Ishikawa (cell line): ENCODE measurements around the gene PLEKHA1.

Experiments used
- CEBPB ChIP-seq: IDR thresholded peaks from 2 replicates; pipeline ENCODE4 v1.6.1; 2012
- CREB1 ChIP-seq: IDR thresholded peaks from 2 replicates; pipeline ENCODE4 v1.6.1; 2012; ENCODE audit warnings: low read depth
- EGR1 ChIP-seq: IDR thresholded peaks from 2 replicates; pipeline ENCODE4 v1.6.1; 2012
- EP300 ChIP-seq: IDR thresholded peaks from 2 replicates; pipeline ENCODE4 v1.6.1; 2012; ENCODE audit warnings: borderline replicate concordance
- FOXM1 ChIP-seq: IDR thresholded peaks from 2 replicates; pipeline ENCODE4 v1.6.1; 2012; ENCODE audit warnings: low read depth, borderline replicate concordance
- MAX ChIP-seq: IDR thresholded peaks from 2 replicates; pipeline ENCODE4 v1.6.1; 2012
- NFIC ChIP-seq: IDR thresholded peaks from 2 replicates; pipeline ENCODE4 v1.6.1; 2012
- RAD21 ChIP-seq: IDR thresholded peaks from 2 replicates; pipeline ENCODE4 v1.6.1; 2012; ENCODE audit warnings: low read depth
- TAF1 ChIP-seq: IDR thresholded peaks from 2 replicates; pipeline ENCODE4 v1.6.1; 2012; ENCODE audit warnings: low read depth, mild to moderate bottlenecking
- TCF12 ChIP-seq: IDR thresholded peaks from 2 replicates; pipeline ENCODE4 v1.6.1; 2012; ENCODE audit warnings: low read depth
- TEAD4 ChIP-seq: IDR thresholded peaks from 2 replicates; pipeline ENCODE4 v1.6.1; 2012
- YY1 ChIP-seq: IDR thresholded peaks from 2 replicates; pipeline ENCODE4 v1.6.1; 2012; ENCODE audit warnings: low read depth
- ZBTB7A ChIP-seq: IDR thresholded peaks from 2 replicates; pipeline ENCODE4 v1.6.1; 2012; ENCODE audit warnings: low read depth
- TF ChIP-seq, protein P1 (sequence below): IDR thresholded peaks from 2 replicates; pipeline ENCODE4 v1.6.1; 2012; ENCODE audit warnings: low read depth, mild to moderate bottlenecking

DNA sequence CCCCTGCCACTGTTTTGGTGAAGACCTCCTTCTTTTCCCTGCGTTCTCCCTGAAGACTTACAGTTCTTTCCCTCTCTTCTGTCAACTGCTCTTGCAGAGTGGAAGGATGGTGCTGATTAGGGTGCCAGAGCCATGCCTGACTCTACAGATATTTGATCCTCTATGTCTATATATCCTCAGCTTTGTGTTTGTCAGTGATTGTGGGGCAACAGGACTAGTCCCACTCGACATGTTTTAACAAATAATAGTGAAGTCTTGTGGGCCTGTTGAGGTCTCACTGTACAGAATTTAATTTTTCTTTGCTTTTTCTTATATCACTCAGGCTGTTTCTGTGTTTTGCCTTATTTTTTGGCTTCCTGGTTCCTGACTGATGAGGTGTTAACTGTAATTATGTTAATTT lies 5.0 kb downstream of the PLEKHA1 start:
- TF ChIP-seq YY1 (no peak), ZBTB7A (no peak), MAX (no peak), EGR1 (no peak), EP300 (no peak), NFIC (no peak), RAD21 (no peak), CEBPB (no peak), CREB1 (no peak), TAF1 (no peak), FOXM1 (no peak), TEAD4 (no peak), TCF12 (no peak)
- TF ChIP-seq, protein P1, sequence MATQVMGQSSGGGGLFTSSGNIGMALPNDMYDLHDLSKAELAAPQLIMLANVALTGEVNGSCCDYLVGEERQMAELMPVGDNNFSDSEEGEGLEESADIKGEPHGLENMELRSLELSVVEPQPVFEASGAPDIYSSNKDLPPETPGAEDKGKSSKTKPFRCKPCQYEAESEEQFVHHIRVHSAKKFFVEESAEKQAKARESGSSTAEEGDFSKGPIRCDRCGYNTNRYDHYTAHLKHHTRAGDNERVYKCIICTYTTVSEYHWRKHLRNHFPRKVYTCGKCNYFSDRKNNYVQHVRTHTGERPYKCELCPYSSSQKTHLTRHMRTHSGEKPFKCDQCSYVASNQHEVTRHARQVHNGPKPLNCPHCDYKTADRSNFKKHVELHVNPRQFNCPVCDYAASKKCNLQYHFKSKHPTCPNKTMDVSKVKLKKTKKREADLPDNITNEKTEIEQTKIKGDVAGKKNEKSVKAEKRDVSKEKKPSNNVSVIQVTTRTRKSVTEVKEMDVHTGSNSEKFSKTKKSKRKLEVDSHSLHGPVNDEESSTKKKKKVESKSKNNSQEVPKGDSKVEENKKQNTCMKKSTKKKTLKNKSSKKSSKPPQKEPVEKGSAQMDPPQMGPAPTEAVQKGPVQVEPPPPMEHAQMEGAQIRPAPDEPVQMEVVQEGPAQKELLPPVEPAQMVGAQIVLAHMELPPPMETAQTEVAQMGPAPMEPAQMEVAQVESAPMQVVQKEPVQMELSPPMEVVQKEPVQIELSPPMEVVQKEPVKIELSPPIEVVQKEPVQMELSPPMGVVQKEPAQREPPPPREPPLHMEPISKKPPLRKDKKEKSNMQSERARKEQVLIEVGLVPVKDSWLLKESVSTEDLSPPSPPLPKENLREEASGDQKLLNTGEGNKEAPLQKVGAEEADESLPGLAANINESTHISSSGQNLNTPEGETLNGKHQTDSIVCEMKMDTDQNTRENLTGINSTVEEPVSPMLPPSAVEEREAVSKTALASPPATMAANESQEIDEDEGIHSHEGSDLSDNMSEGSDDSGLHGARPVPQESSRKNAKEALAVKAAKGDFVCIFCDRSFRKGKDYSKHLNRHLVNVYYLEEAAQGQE: no peak
